ENCODE measurements around the gene RHOV. TPM values are rescaled to one million over a fixed set of nuclear protein-coding genes. Genes with fewer than 3 reads are reported as not detected.

Gene RHOV
- total RNA-seq, 2 experiments from 2014 or later = not detected

- Mint-ChIP-seq H3K4me1 (peaks cover 8% of the 10 kb centered on the region), H3K27ac (no peak overlapping the region), H3K4me3 (no peak overlapping the region), H3K36me3 (no peaks in the 10 kb centered on the region), H3K27me3 (peaks cover 2% of the 10 kb centered on the region), H3K9me3 (ENCODE audit: low read depth) (no peaks in the 10 kb centered on the region)
- ATAC-seq (no peak), DNase-seq (no peak)
- CTCF ChIA-PET = interaction anchor here (0.5 to 10.7 kb wide), 6 partner anchors 9 to 288 kb away, joined by 3 to 102 read pairs (median 4); partner anchors contain the start of gene VPS18
Measured at GRCh38 chr15:40911693-40912092, 37.7 kb upstream of the RHOV start.

GRCh38 chr15:40911141-40911540, 37.1 kb upstream of the RHOV start:
- Mint-ChIP-seq H3K27me3 (no peaks in the 10 kb centered on the region), H3K4me3 (no peak overlapping the region), H3K36me3 (no peaks in the 10 kb centered on the region), H3K9me3 (ENCODE audit: low read depth) (no peaks in the 10 kb centered on the region), H3K27ac (no peak overlapping the region), H3K4me1 (peaks cover 11% of the 10 kb centered on the region)
- ATAC-seq = no peak
- CTCF ChIA-PET = interaction anchor here (0.5 to 10.7 kb wide), 6 partner anchors 8 to 289 kb away, joined by 3 to 102 read pairs (median 4); partner anchors contain the start of gene VPS18
- DNase-seq = no peak

DNA sequence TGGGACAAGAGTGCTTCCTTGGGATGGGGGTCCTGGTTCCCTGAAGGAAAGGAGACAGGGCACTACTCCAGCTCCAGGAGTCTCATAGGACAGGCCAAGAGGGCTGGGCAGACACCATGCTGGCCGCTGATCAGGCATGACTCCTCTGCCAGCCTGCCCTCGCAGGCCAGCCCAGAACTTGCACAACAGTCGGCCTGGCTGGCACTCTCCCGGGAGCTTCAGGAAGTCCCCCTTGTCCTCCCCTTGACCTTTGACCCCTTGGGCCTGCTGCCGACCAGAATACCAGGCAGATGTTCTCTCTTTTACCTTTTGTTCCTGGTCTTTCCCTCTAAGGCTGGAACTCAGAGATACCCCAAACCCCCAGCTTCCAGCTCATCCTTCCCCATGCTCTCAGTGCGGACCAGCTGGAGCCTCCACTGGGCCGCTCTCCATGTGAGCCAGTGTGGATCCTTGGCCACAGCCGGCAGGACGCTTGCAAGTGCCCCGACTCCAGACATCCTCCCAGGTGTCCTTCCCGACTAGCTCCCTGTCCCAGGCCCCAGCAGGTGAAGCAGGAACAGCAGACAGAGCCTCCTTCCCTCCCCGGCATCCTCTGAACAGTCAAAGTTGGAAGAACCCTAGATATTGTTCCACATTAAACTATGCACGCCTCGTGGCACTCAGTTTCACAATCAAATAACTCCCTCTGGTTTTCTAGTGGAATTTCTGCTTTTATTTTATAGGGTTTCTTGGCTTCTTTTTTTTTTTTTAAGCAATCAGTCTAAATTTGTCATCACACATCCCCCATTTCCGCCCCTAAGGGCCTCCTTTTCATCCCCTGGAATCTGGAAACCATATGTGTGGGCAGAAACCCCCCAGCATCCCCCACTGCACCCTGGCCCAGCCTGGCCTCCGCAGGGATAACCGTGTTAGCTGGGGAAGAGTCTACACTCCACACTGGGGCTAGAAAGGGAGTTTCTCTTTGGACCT, 35.9 kb upstream of the RHOV start:
- DNase-seq = no peak
- peaks cover 11% of the 10 kb centered on the region for H3K4me1 Mint-ChIP-seq
- H3K4me3 Mint-ChIP-seq = no peak overlapping the region
- no peak overlapping the region for H3K27ac Mint-ChIP-seq
- no peaks in the 10 kb centered on the region for H3K36me3 Mint-ChIP-seq
- no peak for ATAC-seq
- no peaks in the 10 kb centered on the region for H3K9me3 Mint-ChIP-seq (ENCODE audit: low read depth)
- H3K27me3 Mint-ChIP-seq = no peaks in the 10 kb centered on the region
- CTCF ChIA-PET = interaction anchor here (1.1 to 10.7 kb wide), 5 partner anchors 14 to 51 kb away, joined by 3 to 102 read pairs (median 4); partner anchors contain the start of gene VPS18

DNA sequence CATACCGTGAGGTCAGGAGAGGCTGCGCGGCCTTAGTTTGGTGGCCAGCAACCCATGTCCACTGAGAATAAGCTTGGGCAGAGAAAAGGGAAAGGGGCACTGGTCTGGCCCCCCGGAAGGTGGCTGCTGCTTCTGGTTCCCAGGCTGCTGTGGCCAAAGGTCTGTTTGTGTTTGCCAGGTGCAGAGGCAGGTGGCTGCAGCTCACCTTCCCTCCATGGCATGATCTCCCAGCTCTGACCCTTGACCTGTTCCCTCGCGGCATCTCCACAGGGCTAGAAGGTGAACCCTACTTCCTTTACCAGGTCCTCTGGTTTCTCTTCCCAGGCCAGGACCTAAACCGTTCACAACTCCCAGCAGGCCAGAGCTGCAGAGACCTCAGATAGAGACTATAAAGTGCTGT, 34.1 kb upstream of the RHOV start:
- CTCF ChIA-PET = interaction anchor here (1.5 to 10.7 kb wide), 8 partner anchors 11 to 280 kb away, joined by 6 to 102 read pairs (median 40); partner anchors contain the start of gene VPS18
- Mint-ChIP-seq H3K4me3 (no peak overlapping the region), H3K27ac (no peak overlapping the region), H3K9me3 (ENCODE audit: low read depth) (no peaks in the 10 kb centered on the region), H3K27me3 (no peaks in the 10 kb centered on the region), H3K36me3 (peaks cover 6% of the 10 kb centered on the region), H3K4me1 (peaks cover 22% of the 10 kb centered on the region)
- no peak for ATAC-seq
- no peak for DNase-seq

GRCh38 chr15:40906991-40907802, 33.2 kb upstream of the RHOV start:
- ATAC-seq = peak; percentile 21
- H3K4me1 Mint-ChIP-seq = peaks cover 28% of the 10 kb centered on the region
- CTCF ChIA-PET = interaction anchor here (0.7 to 10.7 kb wide), 22 partner anchors 9 to 378 kb away, joined by 3 to 102 read pairs (median 5); partner anchors contain the start of genes CHAC1 and VPS18
- peak overlapping the region; percentile 64 for H3K4me3 Mint-ChIP-seq
- H3K36me3 Mint-ChIP-seq = peaks cover 8% of the 10 kb centered on the region
- peak overlapping the region; percentile 58 for H3K27ac Mint-ChIP-seq
- no peaks in the 10 kb centered on the region for H3K27me3 Mint-ChIP-seq
- peak; percentile 62 for DNase-seq
- no peaks in the 10 kb centered on the region for H3K9me3 Mint-ChIP-seq (ENCODE audit: low read depth)

DNA sequence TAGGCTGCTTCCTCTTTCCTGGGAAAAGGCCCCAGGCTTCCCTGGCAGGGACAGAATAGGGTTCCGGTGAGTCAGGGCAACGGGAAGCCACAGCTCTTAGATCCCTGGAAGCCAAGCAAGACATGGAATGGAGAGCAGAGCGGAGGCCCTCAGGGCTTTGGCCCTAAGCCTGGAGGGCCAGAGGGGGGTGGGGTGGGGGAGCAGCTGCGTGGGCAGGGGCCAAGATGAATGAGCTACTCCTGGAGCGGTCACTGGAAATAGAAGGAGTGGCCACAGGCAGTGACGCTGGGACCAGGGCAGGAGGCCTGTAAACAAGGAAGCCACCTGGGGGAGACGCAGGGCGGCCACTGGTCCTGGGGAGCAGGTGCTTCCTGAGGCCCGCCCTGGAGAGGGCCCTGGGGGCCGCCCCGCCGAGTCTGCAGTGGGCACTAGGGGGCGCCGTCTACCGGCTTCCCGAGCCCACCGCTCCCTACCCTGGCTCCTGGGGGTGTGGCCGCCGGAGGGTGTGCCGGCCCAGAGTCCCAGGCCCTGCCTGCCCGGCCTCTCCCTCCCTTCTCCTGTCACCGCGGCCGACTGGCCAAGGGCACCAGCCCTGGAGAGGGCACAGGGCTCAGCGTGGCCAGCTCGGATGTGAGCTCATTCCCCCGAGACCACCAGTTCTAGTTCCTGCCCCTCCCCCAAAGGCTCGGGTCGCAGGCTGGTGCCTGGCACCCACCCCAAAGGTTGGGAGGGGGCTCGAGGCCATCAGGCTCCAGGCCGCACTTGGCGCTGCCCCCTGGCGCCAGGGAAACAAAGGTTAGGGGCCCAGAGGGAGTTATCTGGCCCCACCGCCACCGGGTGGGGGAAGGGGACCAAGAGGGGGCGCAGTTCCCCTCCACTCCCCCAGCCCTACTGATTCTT, 32.3 kb upstream of the RHOV start:
- H3K27ac Mint-ChIP-seq = peak overlapping the region; percentile 41
- peaks cover 8% of the 10 kb centered on the region for H3K36me3 Mint-ChIP-seq
- no peaks in the 10 kb centered on the region for H3K9me3 Mint-ChIP-seq (ENCODE audit: low read depth)
- DNase-seq = peak; percentile 82
- no peaks in the 10 kb centered on the region for H3K27me3 Mint-ChIP-seq
- CTCF ChIA-PET = interaction anchor here (0.7 to 10.7 kb wide), 28 partner anchors 8 to 379 kb away, joined by 3 to 102 read pairs (median 4); partner anchors contain the start of genes CHAC1, DLL4 and VPS18
- peak; percentile 87 for ATAC-seq
- H3K4me3 Mint-ChIP-seq = peak overlapping the region; percentile 64
- peaks cover 28% of the 10 kb centered on the region for H3K4me1 Mint-ChIP-seq

DNA sequence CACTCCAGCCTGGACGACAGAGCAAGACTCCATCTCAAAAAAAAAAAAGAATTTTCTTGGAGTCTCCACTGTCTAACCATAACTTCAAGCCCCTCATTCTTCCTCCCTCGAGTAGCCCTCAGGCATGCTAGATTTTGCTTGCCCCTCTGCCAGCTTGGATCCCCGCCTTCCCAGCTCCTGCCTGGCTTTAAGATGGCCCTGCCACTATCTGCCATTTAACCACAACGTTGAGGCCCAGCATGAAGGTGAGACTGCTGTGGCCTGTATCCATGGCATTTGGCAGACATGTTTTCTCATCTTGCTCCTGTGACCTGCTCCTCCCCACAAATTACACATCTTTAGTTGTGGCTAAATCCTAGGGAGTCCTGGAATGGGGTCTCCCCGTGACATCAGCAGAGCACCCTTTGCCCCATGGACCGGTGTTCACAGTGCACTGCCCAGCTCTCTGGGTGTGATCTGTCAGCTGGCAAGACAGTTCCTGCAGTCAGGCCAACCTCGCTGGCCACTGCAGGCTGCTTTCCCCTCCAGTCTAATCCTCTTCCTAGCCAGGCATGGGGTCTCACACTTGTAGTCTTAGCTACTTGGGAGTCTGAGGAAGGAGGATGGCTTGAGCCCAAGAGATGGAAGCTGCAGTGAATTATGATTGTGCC, 30.6 kb upstream of the RHOV start:
- H3K4me1 Mint-ChIP-seq = peaks cover 33% of the 10 kb centered on the region

DNA sequence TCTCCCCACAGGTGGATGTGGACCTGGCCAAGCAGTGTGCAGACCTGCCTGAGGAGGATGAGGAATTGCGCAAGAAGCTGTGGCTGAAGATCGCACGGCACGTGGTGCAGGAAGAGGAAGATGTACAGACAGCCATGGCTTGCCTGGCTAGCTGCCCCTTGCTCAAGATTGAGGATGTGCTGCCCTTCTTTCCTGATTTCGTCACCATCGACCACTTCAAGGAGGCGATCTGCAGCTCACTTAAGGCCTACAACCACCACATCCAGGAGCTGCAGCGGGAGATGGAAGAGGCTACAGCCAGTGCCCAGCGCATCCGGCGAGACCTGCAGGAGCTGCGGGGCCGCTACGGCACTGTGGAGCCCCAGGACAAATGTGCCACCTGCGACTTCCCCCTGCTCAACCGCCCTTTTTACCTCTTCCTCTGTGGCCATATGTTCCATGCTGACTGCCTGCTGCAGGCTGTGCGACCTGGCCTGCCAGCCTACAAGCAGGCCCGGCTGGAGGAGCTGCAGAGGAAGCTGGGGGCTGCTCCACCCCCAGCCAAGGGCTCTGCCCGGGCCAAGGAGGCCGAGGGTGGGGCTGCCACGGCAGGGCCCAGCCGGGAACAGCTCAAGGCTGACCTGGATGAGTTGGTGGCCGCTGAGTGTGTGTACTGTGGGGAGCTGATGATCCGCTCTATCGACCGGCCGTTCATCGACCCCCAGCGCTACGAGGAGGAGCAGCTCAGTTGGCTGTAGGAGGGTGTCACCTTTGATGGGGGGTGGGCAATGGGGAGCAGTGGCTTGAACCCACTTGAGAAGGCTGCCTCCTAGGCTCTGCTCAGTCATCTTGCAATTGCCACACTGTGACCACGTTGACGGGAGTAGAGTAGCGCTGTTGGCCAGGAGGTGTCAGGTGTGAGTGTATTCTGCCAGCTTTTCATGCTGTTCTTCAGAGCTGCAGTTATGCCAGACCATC, 28.8 kb upstream of the RHOV start:
- Mint-ChIP-seq H3K4me1 (peaks cover 33% of the 10 kb centered on the region), H3K27me3 (no peaks in the 10 kb centered on the region), H3K9me3 (ENCODE audit: low read depth) (no peaks in the 10 kb centered on the region), H3K36me3 (peaks cover 16% of the 10 kb centered on the region), H3K4me3 (no peak overlapping the region), H3K27ac (peak overlapping the region; percentile 69)
- DNase-seq (no peak), ATAC-seq (no peak)
- CTCF ChIA-PET = interaction anchor here (0.5 to 11.3 kb wide), 25 partner anchors 7 to 588 kb away, joined by 3 to 406 read pairs (median 6); partner anchors contain the start of genes CHAC1, RAD51 and VPS18

More for the DNA sequence above, 30.6 kb upstream of the RHOV start:
- DNase-seq (no peak), ATAC-seq (no peak)
- Mint-ChIP-seq H3K36me3 (peaks cover 10% of the 10 kb centered on the region), H3K27me3 (no peaks in the 10 kb centered on the region), H3K27ac (no peak overlapping the region), H3K9me3 (ENCODE audit: low read depth) (no peaks in the 10 kb centered on the region), H3K4me3 (no peak overlapping the region)
- CTCF ChIA-PET = interaction anchor here (0.6 to 11.3 kb wide), 47 partner anchors 9 to 428 kb away, joined by 3 to 406 read pairs (median 4); partner anchors contain the start of genes CHAC1, DLL4, EXD1 and NUSAP1

GRCh38 chr15:40901053-40901443, 27.0 kb upstream of the RHOV start:
- Mint-ChIP-seq H3K4me1 (peaks cover 24% of the 10 kb centered on the region), H3K27ac (no peak overlapping the region), H3K9me3 (ENCODE audit: low read depth) (no peaks in the 10 kb centered on the region), H3K36me3 (peaks cover 22% of the 10 kb centered on the region), H3K27me3 (no peaks in the 10 kb centered on the region), H3K4me3 (no peak overlapping the region)
- DNase-seq = no peak
- no peak for ATAC-seq
- CTCF ChIA-PET = interaction anchor here (0.7 to 11.3 kb wide), 4 partner anchors 16 to 106 kb away, joined by 3 to 406 read pairs (median 4); no protein-coding TSS in a partner anchor

- Mint-ChIP-seq H3K27ac (no peak overlapping the region), H3K4me3 (no peak overlapping the region), H3K36me3 (peaks cover 23% of the 10 kb centered on the region), H3K9me3 (ENCODE audit: low read depth) (no peaks in the 10 kb centered on the region), H3K4me1 (peaks cover 30% of the 10 kb centered on the region), H3K27me3 (no peaks in the 10 kb centered on the region)
- DNase-seq (no peak), ATAC-seq (no peak)
- CTCF ChIA-PET = interaction anchor here (1.0 to 11.3 kb wide), 2 partner anchors 16 to 42 kb away, joined by 3 to 406 read pairs; no protein-coding TSS in a partner anchor
Measured at GRCh38 chr15:40900256-40901052, 26.4 kb upstream of the RHOV start.

All from activated CD8-positive, alpha-beta memory T cell treated with anti-CD3 and anti-CD28 coated beads, Interleukin-2, amount 10 ng/mL, durations not matched to agents 7 days and 5 days (primary cell).